Activated T-cell treated with anti-CD3 and anti-CD28 coated beads for 24 hours (primary cell): ENCODE measurements around the gene CD80.
"Not testable (repeated sequence)": the region's sequence is repeated elsewhere in the genome, so short reads cannot be mapped to it uniquely, and the experiment has no call there.

ENCODE experiments used
- DNase-seq: peaks from one replicate; pipeline ENCODE4 v3.0.0-alpha.2; 2020; ENCODE audit warnings: low read depth

Gene CD80

GRCh38 chr3:119559441-119559963 is at the start of gene CD80:
Gene CD80, minus strand, starts transcription at chr3:119559614. Its CDS starts 1,886 bp downstream, at chr3:119557728.
- DNase-seq, result peak; percentile 41

GRCh38 chr3:119608405-119609000 is 49.1 kb upstream of the CD80 start:
- DNase-seq, result no peak

GRCh38 chr3:119604878-119605277 is 45.5 kb upstream of the CD80 start:
- no peak for DNase-seq

- DNase-seq, result no peak
These were observed 43.3 kb upstream of the CD80 start for GRCh38 chr3:119602676-119603075.

- no peak for DNase-seq
These were observed 41.7 kb upstream of the CD80 start for GRCh38 chr3:119601154-119601553.

GRCh38 chr3:119600732-119601131 is 41.3 kb upstream of the CD80 start:
- DNase-seq, result no peak

GRCh38 chr3:119599558-119600174 is 40.3 kb upstream of the CD80 start:
- no peak for DNase-seq

- DNase-seq, result no peak
These were observed 39.1 kb upstream of the CD80 start for GRCh38 chr3:119598410-119599098.

GRCh38 chr3:119597548-119598288 is 38.3 kb upstream of the CD80 start, which contains the start of gene PLA1A:
Gene PLA1A, plus strand, starts transcription at chr3:119597885. Its CDS starts 29 bp downstream, at chr3:119597914.
- no peak for DNase-seq

- DNase-seq, result no peak
These were observed 37.0 kb upstream of the CD80 start for GRCh38 chr3:119596398-119596797.

GRCh38 chr3:119595639-119596334 is 36.4 kb upstream of the CD80 start:
- DNase-seq, result no peak

- not testable (repeated sequence) for DNase-seq
These were observed 35.5 kb upstream of the CD80 start for GRCh38 chr3:119594929-119595328.

GRCh38 chr3:119594066-119594465 is 34.7 kb upstream of the CD80 start:
- no peak for DNase-seq

GRCh38 chr3:119592861-119593260 is 33.4 kb upstream of the CD80 start:
- no peak for DNase-seq

GRCh38 chr3:119590706-119591105 is 31.3 kb upstream of the CD80 start:
- no peak for DNase-seq

- DNase-seq, result no peak
These were observed 29.8 kb upstream of the CD80 start for GRCh38 chr3:119589102-119589773.

GRCh38 chr3:119588112-119588511 is 28.7 kb upstream of the CD80 start:
- DNase-seq, result no peak

- no peak for DNase-seq
These were observed 27.3 kb upstream of the CD80 start for GRCh38 chr3:119586733-119587172.

- no peak for DNase-seq
These were observed 26.6 kb upstream of the CD80 start for GRCh38 chr3:119585856-119586570.

GRCh38 chr3:119585208-119585607 is 25.8 kb upstream of the CD80 start:
- no peak for DNase-seq
